ENCODE data around the gene GNAO1.

GNAO1 gene

GRCh38 chr16:56384074-56384721 lies 192.9 kb downstream of the GNAO1 start (continued):
- TF ChIP-seq PATZ1 (CRISPR knock-in tag; IDR thresholded peaks at IDR 0.05; ENCODE audit: borderline replicate concordance): no peak
- TF ChIP-seq GLIS3 (CRISPR knock-in tag; IDR thresholded peaks at IDR 0.05): no peak
- no peak for TF ChIP-seq ARNTL (CRISPR knock-in tag; IDR thresholded peaks at IDR 0.05; ENCODE audit: borderline replicate concordance, low read depth)

GRCh38 chr16:56387396-56387795 lies 196.1 kb downstream of the GNAO1 start:
- ATAC-seq: no peak
- TF ChIP-seq ZFP3 (CRISPR knock-in tag; IDR thresholded peaks at IDR 0.05) (no peak), ZNF8 (CRISPR knock-in tag; IDR thresholded peaks at IDR 0.05) (no peak), ZNF565 (CRISPR knock-in tag; conservative IDR thresholded peaks at IDR 0.05; ENCODE audit: low read depth) (no peak), CSRNP3 (CRISPR knock-in tag; IDR thresholded peaks at IDR 0.05) (no peak), PATZ1 (CRISPR knock-in tag; IDR thresholded peaks at IDR 0.05; ENCODE audit: borderline replicate concordance) (no peak), CSDC2 (CRISPR knock-in tag; IDR thresholded peaks at IDR 0.05) (no peak), TOX (CRISPR knock-in tag; IDR thresholded peaks at IDR 0.05; ENCODE audit: borderline replicate concordance) (no peak), ARNTL (CRISPR knock-in tag; IDR thresholded peaks at IDR 0.05; ENCODE audit: borderline replicate concordance, low read depth) (no peak), PPARA (CRISPR knock-in tag; IDR thresholded peaks at IDR 0.05; ENCODE audit: borderline replicate concordance) (no peak), ISL1 (CRISPR knock-in tag; IDR thresholded peaks at IDR 0.05) (no peak), TCF4 (CRISPR knock-in tag; IDR thresholded peaks at IDR 0.05; ENCODE audit: borderline replicate concordance) (no peak), ESRRG (CRISPR knock-in tag; IDR thresholded peaks at IDR 0.05) (no peak), GLIS3 (CRISPR knock-in tag; IDR thresholded peaks at IDR 0.05) (no peak), BACH2 (CRISPR knock-in tag; IDR thresholded peaks at IDR 0.05; ENCODE audit: borderline replicate concordance) (no peak), POU6F1 (CRISPR knock-in tag; IDR thresholded peaks at IDR 0.05; ENCODE audit: borderline replicate concordance, low read depth) (no peak)
- TF ChIP-seq, protein P1, sequence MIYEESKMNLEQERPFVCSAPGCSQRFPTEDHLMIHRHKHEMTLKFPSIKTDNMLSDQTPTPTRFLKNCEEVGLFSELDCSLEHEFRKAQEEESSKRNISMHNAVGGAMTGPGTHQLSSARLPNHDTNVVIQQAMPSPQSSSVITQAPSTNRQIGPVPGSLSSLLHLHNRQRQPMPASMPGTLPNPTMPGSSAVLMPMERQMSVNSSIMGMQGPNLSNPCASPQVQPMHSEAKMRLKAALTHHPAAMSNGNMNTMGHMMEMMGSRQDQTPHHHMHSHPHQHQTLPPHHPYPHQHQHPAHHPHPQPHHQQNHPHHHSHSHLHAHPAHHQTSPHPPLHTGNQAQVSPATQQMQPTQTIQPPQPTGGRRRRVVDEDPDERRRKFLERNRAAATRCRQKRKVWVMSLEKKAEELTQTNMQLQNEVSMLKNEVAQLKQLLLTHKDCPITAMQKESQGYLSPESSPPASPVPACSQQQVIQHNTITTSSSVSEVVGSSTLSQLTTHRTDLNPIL (CRISPR knock-in tag; IDR thresholded peaks at IDR 0.05; ENCODE audit: low read depth): no peak

DNA sequence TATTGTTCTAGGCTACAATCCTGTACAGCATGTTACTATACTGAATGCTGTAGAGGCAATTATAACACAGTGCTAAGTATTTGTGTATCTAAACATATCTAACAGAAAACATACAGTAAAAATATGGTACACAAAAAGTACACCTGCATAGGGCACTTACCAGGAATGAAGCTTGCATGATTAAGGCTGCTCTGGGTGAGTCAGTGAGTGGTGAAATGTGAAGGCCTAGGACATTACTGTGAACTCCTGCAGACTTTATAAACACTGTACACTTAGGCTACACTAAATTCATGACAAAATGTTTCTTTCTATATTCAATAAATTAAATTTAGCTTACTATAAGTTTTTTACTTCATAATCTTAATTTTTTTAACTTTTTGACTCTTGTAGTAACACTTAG lies 196.9 kb downstream of the GNAO1 start:
- no peak for ATAC-seq
- TF ChIP-seq TOX (CRISPR knock-in tag; IDR thresholded peaks at IDR 0.05; ENCODE audit: borderline replicate concordance): no peak
- no peak for TF ChIP-seq ESRRG (CRISPR knock-in tag; IDR thresholded peaks at IDR 0.05)
- TF ChIP-seq PATZ1 (CRISPR knock-in tag; IDR thresholded peaks at IDR 0.05; ENCODE audit: borderline replicate concordance): no peak
- TF ChIP-seq ZNF565 (CRISPR knock-in tag; conservative IDR thresholded peaks at IDR 0.05; ENCODE audit: low read depth): no peak
- no peak for TF ChIP-seq OSR1 (CRISPR knock-in tag; IDR thresholded peaks at IDR 0.05)
- no peak for TF ChIP-seq ZFP3 (CRISPR knock-in tag; IDR thresholded peaks at IDR 0.05)
- TF ChIP-seq PPARA (CRISPR knock-in tag; IDR thresholded peaks at IDR 0.05; ENCODE audit: borderline replicate concordance): no peak
- no peak for TF ChIP-seq TCF4 (CRISPR knock-in tag; IDR thresholded peaks at IDR 0.05; ENCODE audit: borderline replicate concordance)
- TF ChIP-seq CSDC2 (CRISPR knock-in tag; IDR thresholded peaks at IDR 0.05): no peak
- no peak for TF ChIP-seq ZNF8 (CRISPR knock-in tag; IDR thresholded peaks at IDR 0.05)
- TF ChIP-seq, protein P1 (CRISPR knock-in tag; IDR thresholded peaks at IDR 0.05; ENCODE audit: low read depth): no peak
- no peak for TF ChIP-seq BACH2 (CRISPR knock-in tag; IDR thresholded peaks at IDR 0.05; ENCODE audit: borderline replicate concordance)
- no peak for TF ChIP-seq ISL1 (CRISPR knock-in tag; IDR thresholded peaks at IDR 0.05)
- no peak for TF ChIP-seq RARB (CRISPR knock-in tag; IDR thresholded peaks at IDR 0.05)
- TF ChIP-seq CSRNP3 (CRISPR knock-in tag; IDR thresholded peaks at IDR 0.05): no peak
- TF ChIP-seq SNAI2 (CRISPR knock-in tag; IDR thresholded peaks at IDR 0.05): no peak
- TF ChIP-seq ZNF70 (CRISPR knock-in tag; IDR thresholded peaks at IDR 0.05): no peak
- TF ChIP-seq ARNTL (CRISPR knock-in tag; IDR thresholded peaks at IDR 0.05; ENCODE audit: borderline replicate concordance, low read depth): no peak
